HEK293 (cell line): ENCODE results near the gene SPEG.

Source experiments
- YY1 ChIP-seq: fragments of 450-650 bp; formaldehyde crosslinking; IDR thresholded peaks from 2 replicates; pipeline ENCODE4 v1.5.1; 2018; ENCODE audit warnings: missing biosample characterization, missing genetic modification characterization
- ZFP41 ChIP-seq: fragments of 450-650 bp; formaldehyde crosslinking; IDR thresholded peaks from 2 replicates; pipeline ENCODE4 v1.5.1; 2016; ENCODE audit warnings: missing biosample characterization, missing genetic modification characterization, borderline replicate concordance
- ZNF138 ChIP-seq: fragments of 450-650 bp; formaldehyde crosslinking; IDR thresholded peaks from 2 replicates; pipeline ENCODE4 v1.5.1; 2016; ENCODE audit warnings: missing biosample characterization, missing genetic modification characterization, borderline replicate concordance
- ZNF513 ChIP-seq: fragments of 450-650 bp; IDR thresholded peaks from 2 replicates; pipeline ENCODE4 v1.5.1; 2018; ENCODE audit warnings: missing biosample characterization, missing genetic modification characterization
- ZNF747 ChIP-seq: fragments of 450-650 bp; formaldehyde crosslinking; IDR thresholded peaks from 2 replicates; pipeline ENCODE4 v1.5.1; 2016; ENCODE audit warnings: missing biosample characterization, missing genetic modification characterization

GRCh38 chr2:219523031-219523671, 88.5 kb downstream of the SPEG start:
- TF ChIP-seq ZNF513 (tag by site-specific recombination) (no peak), ZNF138 (tag by site-specific recombination) (no peak), ZFP41 (tag by site-specific recombination) (no peak), YY1 (tag by site-specific recombination) (no peak), ZNF747 (tag by site-specific recombination) (no peak)
